Nephron progenitor cell (in vitro differentiated cells): ENCODE measurements around the gene C17orf78.
"Not testable (repeated sequence)": the region's sequence is repeated elsewhere in the genome, so short reads cannot be mapped to it uniquely, and the experiment has no call there.

Experiments used
- DNase-seq: peaks from one replicate; pipeline ENCODE4 v3.0.0; 2021
- H3K27ac Mint-ChIP-seq: 2 replicates; pipeline ENCODE4 v1.8.0; 2021; ENCODE audit warnings: mild to moderate bottlenecking, moderate library complexity, mixed read lengths
- H3K27me3 Mint-ChIP-seq: 2 replicates; pipeline ENCODE4 v1.8.0; 2021; ENCODE audit warnings: mild to moderate bottlenecking, low read depth, mixed read lengths; ENCODE audit not compliant: poor library complexity
- H3K36me3 Mint-ChIP-seq: 2 replicates; pipeline ENCODE4 v1.8.0; 2021; ENCODE audit warnings: low read depth, mixed read lengths
- H3K4me1 Mint-ChIP-seq: 2 replicates; pipeline ENCODE4 v1.8.0; 2021; ENCODE audit warnings: mixed read lengths
- H3K4me3 Mint-ChIP-seq: 2 replicates; pipeline ENCODE4 v1.8.0; 2021; ENCODE audit warnings: mild to moderate bottlenecking, moderate library complexity, mixed read lengths
- H3K9me3 Mint-ChIP-seq: 2 replicates; pipeline ENCODE4 v1.8.0; 2021; ENCODE audit warnings: mild to moderate bottlenecking, moderate library complexity, mixed read lengths
- TF ChIP-seq, protein P1 (sequence below): fragments of 200-600 bp; sonication (generic); IDR thresholded peaks from 2 replicates; pipeline ENCODE4 v1.5.0; 2021; ENCODE audit warnings: antibody characterized with exemption

The C17orf78 gene

GRCh38 chr17:37406635-37407461 lies 31.1 kb downstream of the C17orf78 start, which contains the start of the genes ACACA and TADA2A:
Gene ACACA (minus strand): TSS chr17:37406836. CDS start chr17:37406299, 537 bp downstream.
Gene TADA2A (plus strand): TSS chr17:37406886. CDS start chr17:37411366, 4,480 bp downstream.
- peak; percentile 83 for DNase-seq
- no peaks in the 10 kb centered on the region for H3K9me3 Mint-ChIP-seq
- H3K36me3 Mint-ChIP-seq = peaks cover 44% of the 10 kb centered on the region
- peaks cover 26% of the 10 kb centered on the region for H3K4me1 Mint-ChIP-seq
- TF ChIP-seq, protein P1, sequence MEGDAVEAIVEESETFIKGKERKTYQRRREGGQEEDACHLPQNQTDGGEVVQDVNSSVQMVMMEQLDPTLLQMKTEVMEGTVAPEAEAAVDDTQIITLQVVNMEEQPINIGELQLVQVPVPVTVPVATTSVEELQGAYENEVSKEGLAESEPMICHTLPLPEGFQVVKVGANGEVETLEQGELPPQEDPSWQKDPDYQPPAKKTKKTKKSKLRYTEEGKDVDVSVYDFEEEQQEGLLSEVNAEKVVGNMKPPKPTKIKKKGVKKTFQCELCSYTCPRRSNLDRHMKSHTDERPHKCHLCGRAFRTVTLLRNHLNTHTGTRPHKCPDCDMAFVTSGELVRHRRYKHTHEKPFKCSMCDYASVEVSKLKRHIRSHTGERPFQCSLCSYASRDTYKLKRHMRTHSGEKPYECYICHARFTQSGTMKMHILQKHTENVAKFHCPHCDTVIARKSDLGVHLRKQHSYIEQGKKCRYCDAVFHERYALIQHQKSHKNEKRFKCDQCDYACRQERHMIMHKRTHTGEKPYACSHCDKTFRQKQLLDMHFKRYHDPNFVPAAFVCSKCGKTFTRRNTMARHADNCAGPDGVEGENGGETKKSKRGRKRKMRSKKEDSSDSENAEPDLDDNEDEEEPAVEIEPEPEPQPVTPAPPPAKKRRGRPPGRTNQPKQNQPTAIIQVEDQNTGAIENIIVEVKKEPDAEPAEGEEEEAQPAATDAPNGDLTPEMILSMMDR = no peak
- H3K27ac Mint-ChIP-seq = peak within 1 kb of the TSS; percentile 98
- H3K27me3 Mint-ChIP-seq = no peaks in the 10 kb centered on the region
- peak within 1 kb of the TSS; percentile 99 for H3K4me3 Mint-ChIP-seq

DNA sequence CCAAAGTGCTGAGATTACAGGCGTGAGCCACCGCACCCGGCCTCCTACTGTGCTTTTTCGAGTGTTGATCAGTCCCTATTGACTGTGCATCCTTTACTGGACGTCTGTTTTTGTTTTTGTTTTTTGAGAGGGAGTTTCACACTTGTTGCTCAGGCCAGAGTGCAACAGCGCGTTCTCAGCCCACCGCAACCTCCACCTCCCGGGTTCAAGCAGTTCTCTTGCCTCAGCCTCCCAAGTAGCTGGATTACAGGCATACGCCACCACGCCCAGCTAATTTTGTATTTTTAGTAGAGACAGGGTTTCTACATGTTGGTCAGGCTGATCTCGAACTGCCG lies 32.3 kb downstream of the C17orf78 start:
- H3K9me3 Mint-ChIP-seq, H3K27me3 Mint-ChIP-seq, DNase-seq, H3K27ac Mint-ChIP-seq: not testable (repeated sequence)
- peak overlapping the region; percentile 84 for H3K4me3 Mint-ChIP-seq
- peaks cover 48% of the 10 kb centered on the region for H3K36me3 Mint-ChIP-seq
- peaks cover 26% of the 10 kb centered on the region for H3K4me1 Mint-ChIP-seq

- no peaks in the 10 kb centered on the region for H3K27me3 Mint-ChIP-seq
- no peak for DNase-seq
- no peaks in the 10 kb centered on the region for H3K9me3 Mint-ChIP-seq
- H3K27ac Mint-ChIP-seq = no peak overlapping the region
- H3K36me3 Mint-ChIP-seq = peaks cover 53% of the 10 kb centered on the region
- peaks cover 18% of the 10 kb centered on the region for H3K4me1 Mint-ChIP-seq
- TF ChIP-seq, protein P1 = no peak
- no peak overlapping the region for H3K4me3 Mint-ChIP-seq
These were observed 34.6 kb downstream of the C17orf78 start for GRCh38 chr17:37410357-37410756.

GRCh38 chr17:37413875-37414519 lies 38.2 kb downstream of the C17orf78 start:
- Mint-ChIP-seq H3K27me3 (no peaks in the 10 kb centered on the region), H3K36me3 (peaks cover 65% of the 10 kb centered on the region), H3K4me1 (no peaks in the 10 kb centered on the region), H3K9me3 (no peaks in the 10 kb centered on the region), H3K4me3 (no peak overlapping the region), H3K27ac (no peak overlapping the region)
- no peak for DNase-seq
- TF ChIP-seq, protein P1 = no peak

- no peak overlapping the region for H3K27ac Mint-ChIP-seq
- H3K27me3 Mint-ChIP-seq = no peaks in the 10 kb centered on the region
- no peaks in the 10 kb centered on the region for H3K9me3 Mint-ChIP-seq
- TF ChIP-seq, protein P1 = no peak
- no peaks in the 10 kb centered on the region for H3K4me1 Mint-ChIP-seq
- no peak for DNase-seq
- no peak overlapping the region for H3K4me3 Mint-ChIP-seq
- H3K36me3 Mint-ChIP-seq = peaks cover 60% of the 10 kb centered on the region
These were observed 42.1 kb downstream of the C17orf78 start for GRCh38 chr17:37417852-37418251.

- TF ChIP-seq, protein P1 = no peak
- Mint-ChIP-seq H3K4me1 (no peaks in the 10 kb centered on the region), H3K36me3 (peaks cover 71% of the 10 kb centered on the region), H3K27ac (peak overlapping the region; percentile 55), H3K27me3 (no peaks in the 10 kb centered on the region), H3K4me3 (no peak overlapping the region), H3K9me3 (no peaks in the 10 kb centered on the region)
- DNase-seq = no peak
These were observed 47.3 kb downstream of the C17orf78 start for GRCh38 chr17:37422971-37423625.
